Upper lobe of left lung (tissue), 6 donors: Measurements from ENCODE around the gene DUSP23. TPM values are rescaled to one million over a fixed set of nuclear protein-coding genes. Genes with fewer than 3 reads are reported as not detected.
A peak's percentile ranks its signal among the peaks of the same experiment; 100 is the strongest.

Source experiments
- ATAC-seq, 2 donors: fragments of 200-7000 bp; cut with Tn5 transposase; one replicate each; pipeline ENCODE4 v1.9.1; 2022; ENCODE audit warnings: mild to moderate bottlenecking in 2 of 2, moderate library complexity in 2 of 2; ENCODE audit not compliant: low FRiP score in 2 of 2
- DNase-seq, 2 donors: peaks; one replicate each; pipeline ENCODE4 v3.0.0-alpha.2; 2019 to 2020
- H3K27ac ChIP-seq, 4 donors: fragments of 200-600 bp; sonication (generic); one replicate each; pipeline ENCODE4 v1.5.1; 2016 to 2019
- H3K27me3 ChIP-seq, 4 donors: fragments of 200-600 bp; sonication (generic); one replicate each; pipeline ENCODE4 v1.5.1; 2017 to 2019
- H3K36me3 ChIP-seq, 4 donors: fragments of 200-600 bp; sonication (generic); one replicate each; pipeline ENCODE4 v1.5.1; 2016 to 2019
- H3K4me1 ChIP-seq, 4 donors: fragments of 200-600 bp; sonication (generic); one replicate each; pipeline ENCODE4 v1.5.1; 2018 to 2019
- H3K4me3 ChIP-seq, 4 donors: fragments of 200-600 bp; sonication (generic); one replicate each; pipeline ENCODE4 v1.5.1; 2017 to 2019; ENCODE audit warnings: mild to moderate bottlenecking in 2 of 4, moderate library complexity in 1 of 4
- H3K9me3 ChIP-seq, 4 donors: fragments of 200-600 bp; sonication (generic); one replicate each; pipeline ENCODE4 v1.5.1; 2018 to 2019
- CTCF ChIP-seq, 6 experiments: fragments of 450-650 bp in 4 of 6; fragments of 200-600 bp in 2 of 6; sonication (generic) in 2 of 6; IDR thresholded peaks; one replicate each; pipeline ENCODE4 v1.5.1; 2016 to 2019; ENCODE audit warnings: antibody characterized with exemption in 6 of 6
- EP300 ChIP-seq, 4 donors: sonication (generic); formaldehyde crosslinking; IDR thresholded peaks; one replicate each; pipeline ENCODE4 v1.5.1; 2017; ENCODE audit warnings: antibody characterized with exemption in 4 of 4, control low read depth in 2 of 4
- POLR2A ChIP-seq, 4 donors: fragments of 450-650 bp; IDR thresholded peaks; one replicate each; pipeline ENCODE4 v1.5.1; 2016 to 2017; ENCODE audit warnings: antibody characterized with exemption in 4 of 4, mild to moderate bottlenecking in 2 of 4
- POLR2AphosphoS5 ChIP-seq, 2 donors: sonication (generic); formaldehyde crosslinking; IDR thresholded peaks; one replicate each; pipeline ENCODE4 v1.5.1; 2017; ENCODE audit warnings: antibody characterized with exemption in 2 of 2
- whole genome bisulfite sequencing, 2 donors: methylation state at CpG; one replicate each; pipeline ENCODE4 v1.1.5; 2017 to 2018; 5-methylcytosine and 5-hydroxymethylcytosine counted together
- total RNA-seq, 6 donors: library from RNA; depleted of rRNA in 4 of 6; stranded (reverse); fragments of >200 nt in 4 of 6; gene quantifications; one replicate each; pipeline versions ENCODE4 v1.1.0 to v1.2.1, GENCODE V29; 2016 to 2021
- donor health status: DM: no; HTN: no; CAD: no; lungs with moderate emphysema.
- donor health status: DM: no; HTN: yes; CAD: no; lungs with severe emphysema.

The DUSP23 gene
- total RNA-seq, 6 donors from 2014 or later: 59.1 to 96.8 (median 79.9) TPM

GRCh38 chr1:159828176-159828575 is 47.4 kb downstream of the DUSP23 start:
- Histone ChIP-seq H3K9me3 (no peaks in the 10 kb centered on the region), H3K4me3 (peak overlapping the region in 1 of 4 donors; percentile 37), H3K27ac (peak overlapping the region in 1 of 4 donors; percentile 31), H3K4me1 (peaks cover 7 to 34% (median 23%) of the 10 kb centered on the region in 4 donors), H3K36me3 (no peaks in the 10 kb centered on the region), H3K27me3 (no peaks in the 10 kb centered on the region)
- WGBS, 2 donors: 67 to 96% methylated on average over 3 of the region's 3 CpGs
- TF ChIP-seq POLR2AphosphoS5 (IDR thresholded peaks at IDR 0.05) (no peak), EP300 (IDR thresholded peaks at IDR 0.05) (no peak), CTCF (IDR thresholded peaks at IDR 0.05) (no peak), POLR2A (IDR thresholded peaks at IDR 0.05) (no peak)
- DNase-seq (no peak), ATAC-seq (no peak)

- Histone ChIP-seq H3K4me1 (peaks cover 7 to 29% (median 23%) of the 10 kb centered on the region in 4 donors), H3K27me3 (no peaks in the 10 kb centered on the region), H3K36me3 (no peaks in the 10 kb centered on the region), H3K27ac (peak overlapping the region in 1 of 4 donors; percentile 31), H3K9me3 (no peaks in the 10 kb centered on the region), H3K4me3 (peak overlapping the region in 1 of 4 donors; percentile 37)
- 70 to 90% methylated on average over 11 of the region's 11 CpGs for WGBS, 2 donors
- ATAC-seq (peak in 1 of 2 donors; percentile 24), DNase-seq (no peak)
- no peak for TF ChIP-seq POLR2AphosphoS5 (IDR thresholded peaks at IDR 0.05)
- no peak for TF ChIP-seq POLR2A (IDR thresholded peaks at IDR 0.05)
- no peak for TF ChIP-seq EP300 (IDR thresholded peaks at IDR 0.05)
- TF ChIP-seq CTCF (IDR thresholded peaks at IDR 0.05): no peak
These were observed 48.0 kb downstream of the DUSP23 start for GRCh38 chr1:159828581-159829272.

GRCh38 chr1:159829273-159829634 is 48.5 kb downstream of the DUSP23 start:
- H3K9me3 ChIP-seq: no peaks in the 10 kb centered on the region
- no peaks in the 10 kb centered on the region for H3K27me3 ChIP-seq
- 33 to 60% methylated on average over 3 of the region's 3 CpGs for WGBS, 2 donors
- peak in 1 of 2 donors; percentile 73 for DNase-seq
- peaks cover 7 to 29% (median 22%) of the 10 kb centered on the region in 4 donors for H3K4me1 ChIP-seq
- ATAC-seq: peak; percentile 82
- TF ChIP-seq POLR2AphosphoS5 (IDR thresholded peaks at IDR 0.05): no peak
- peak in 1 of 4 donors; percentile 19 for TF ChIP-seq POLR2A (IDR thresholded peaks at IDR 0.05)
- TF ChIP-seq CTCF (IDR thresholded peaks at IDR 0.05): peak in 5 of 6 experiments; percentile 37 to 62 (median 52)
- TF ChIP-seq EP300 (IDR thresholded peaks at IDR 0.05): no peak
- no peaks in the 10 kb centered on the region for H3K36me3 ChIP-seq
- H3K4me3 ChIP-seq: peak overlapping the region in 1 of 4 donors; percentile 37
- no peak overlapping the region for H3K27ac ChIP-seq

GRCh38 chr1:159829822-159830465 is 49.2 kb downstream of the DUSP23 start:
- no peak overlapping the region for H3K27ac ChIP-seq
- ATAC-seq: peak in 1 of 2 donors; percentile 66
- WGBS, 2 donors: 60 to 91% methylated on average over 1 to 18 of the region's 18 CpGs
- TF ChIP-seq EP300 (IDR thresholded peaks at IDR 0.05): no peak
- TF ChIP-seq POLR2A (IDR thresholded peaks at IDR 0.05): no peak
- TF ChIP-seq POLR2AphosphoS5 (IDR thresholded peaks at IDR 0.05): no peak
- TF ChIP-seq CTCF (IDR thresholded peaks at IDR 0.05): no peak
- no peaks in the 10 kb centered on the region for H3K9me3 ChIP-seq
- H3K4me1 ChIP-seq: peaks cover 7 to 29% (median 22%) of the 10 kb centered on the region in 4 donors
- H3K36me3 ChIP-seq: no peaks in the 10 kb centered on the region
- no peaks in the 10 kb centered on the region for H3K27me3 ChIP-seq
- peak in 1 of 2 donors; percentile 53 for DNase-seq
- H3K4me3 ChIP-seq: peak overlapping the region in 1 of 4 donors; percentile 3
